ENCODE measurements around the gene ANTXR1.

GRCh38 chr2:69100220-69100723, 87.3 kb downstream of the ANTXR1 start:
- TF ChIP-seq CTCF (IDR thresholded peaks at IDR 0.05; ENCODE audit: borderline replicate concordance, extremely low read depth, low read length, poor library complexity, severe bottlenecking), result no peak
- no peak for TF ChIP-seq EZH2 (IDR thresholded peaks at IDR 0.05; ENCODE audit: borderline replicate concordance, low read depth, low read length, severe bottlenecking)

Data from DND-41 (cell line).